Osteocyte (in vitro differentiated cells): ENCODE results near the gene POU3F1. TPM values are rescaled to one million over a fixed set of nuclear protein-coding genes. Genes with fewer than 3 reads are reported as not detected.

ENCODE experiments used
- DNase-seq: peaks from one replicate; pipeline ENCODE4 v3.0.0; 2021; ENCODE audit warnings: mixed read lengths; ENCODE audit not compliant: unreplicated experiment; ENCODE audit errors: extremely low spot score
- H3K27ac Mint-ChIP-seq: one replicate; pipeline ENCODE4 v1.8.0; 2021; ENCODE audit warnings: mild to moderate bottlenecking, mixed read lengths; ENCODE audit not compliant: unreplicated experiment
- H3K27me3 Mint-ChIP-seq: one replicate; pipeline ENCODE4 v1.8.0; 2021; ENCODE audit warnings: mixed read lengths; ENCODE audit not compliant: unreplicated experiment
- H3K36me3 Mint-ChIP-seq: one replicate; pipeline ENCODE4 v1.8.0; 2021; ENCODE audit warnings: mixed read lengths; ENCODE audit not compliant: unreplicated experiment
- H3K4me1 Mint-ChIP-seq: one replicate; pipeline ENCODE4 v1.8.0; 2021; ENCODE audit warnings: mixed read lengths; ENCODE audit not compliant: unreplicated experiment
- H3K4me3 Mint-ChIP-seq: one replicate; pipeline ENCODE4 v1.8.0; 2021; ENCODE audit warnings: mild to moderate bottlenecking, moderate library complexity, mixed read lengths; ENCODE audit not compliant: unreplicated experiment
- H3K9me3 Mint-ChIP-seq: one replicate; pipeline ENCODE4 v1.8.0; 2021; ENCODE audit warnings: mixed read lengths; ENCODE audit not compliant: unreplicated experiment
- total RNA-seq: library from RNA; stranded (reverse); gene quantifications from 2 replicates; pipeline ENCODE4 v1.2.1, GENCODE V29; 2021
- TF ChIP-seq, protein P1 (sequence below): fragments of 200-600 bp; sonication (generic); IDR thresholded peaks from 2 replicates; pipeline ENCODE4 v1.5.0; 2021; ENCODE audit warnings: antibody characterized with exemption, mild to moderate bottlenecking, moderate library complexity

POU3F1 gene
- total RNA-seq, 1 donor from 2014 or later: 1.8 TPM

DNA sequence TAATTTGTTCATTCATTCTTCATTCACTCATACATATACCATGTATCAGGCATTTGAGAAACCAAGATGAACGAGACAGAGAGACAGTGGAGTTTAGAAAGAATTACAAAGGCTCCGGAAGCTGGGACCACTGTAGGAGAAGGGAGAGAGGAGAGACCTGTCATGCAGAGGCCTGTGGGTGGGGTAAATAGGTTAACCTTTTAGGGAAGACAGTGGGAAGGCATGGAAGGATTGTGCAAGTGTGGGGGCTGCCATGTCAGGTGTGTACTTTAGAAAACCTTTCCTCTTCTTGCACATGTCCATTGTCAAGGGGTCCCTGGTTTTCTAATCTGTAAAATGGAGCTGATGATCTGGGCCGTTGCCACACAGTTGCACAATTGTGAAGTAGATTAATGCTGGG lies 44.2 kb upstream of the POU3F1 start:
- peaks cover 52% of the 10 kb centered on the region for H3K27me3 Mint-ChIP-seq
- no peak overlapping the region for H3K27ac Mint-ChIP-seq
- no peaks in the 10 kb centered on the region for H3K36me3 Mint-ChIP-seq
- TF ChIP-seq, protein P1, sequence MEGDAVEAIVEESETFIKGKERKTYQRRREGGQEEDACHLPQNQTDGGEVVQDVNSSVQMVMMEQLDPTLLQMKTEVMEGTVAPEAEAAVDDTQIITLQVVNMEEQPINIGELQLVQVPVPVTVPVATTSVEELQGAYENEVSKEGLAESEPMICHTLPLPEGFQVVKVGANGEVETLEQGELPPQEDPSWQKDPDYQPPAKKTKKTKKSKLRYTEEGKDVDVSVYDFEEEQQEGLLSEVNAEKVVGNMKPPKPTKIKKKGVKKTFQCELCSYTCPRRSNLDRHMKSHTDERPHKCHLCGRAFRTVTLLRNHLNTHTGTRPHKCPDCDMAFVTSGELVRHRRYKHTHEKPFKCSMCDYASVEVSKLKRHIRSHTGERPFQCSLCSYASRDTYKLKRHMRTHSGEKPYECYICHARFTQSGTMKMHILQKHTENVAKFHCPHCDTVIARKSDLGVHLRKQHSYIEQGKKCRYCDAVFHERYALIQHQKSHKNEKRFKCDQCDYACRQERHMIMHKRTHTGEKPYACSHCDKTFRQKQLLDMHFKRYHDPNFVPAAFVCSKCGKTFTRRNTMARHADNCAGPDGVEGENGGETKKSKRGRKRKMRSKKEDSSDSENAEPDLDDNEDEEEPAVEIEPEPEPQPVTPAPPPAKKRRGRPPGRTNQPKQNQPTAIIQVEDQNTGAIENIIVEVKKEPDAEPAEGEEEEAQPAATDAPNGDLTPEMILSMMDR: no peak
- peaks cover 6% of the 10 kb centered on the region for H3K4me1 Mint-ChIP-seq
- no peaks in the 10 kb centered on the region for H3K9me3 Mint-ChIP-seq
- no peak overlapping the region for H3K4me3 Mint-ChIP-seq
- no peak for DNase-seq

DNA sequence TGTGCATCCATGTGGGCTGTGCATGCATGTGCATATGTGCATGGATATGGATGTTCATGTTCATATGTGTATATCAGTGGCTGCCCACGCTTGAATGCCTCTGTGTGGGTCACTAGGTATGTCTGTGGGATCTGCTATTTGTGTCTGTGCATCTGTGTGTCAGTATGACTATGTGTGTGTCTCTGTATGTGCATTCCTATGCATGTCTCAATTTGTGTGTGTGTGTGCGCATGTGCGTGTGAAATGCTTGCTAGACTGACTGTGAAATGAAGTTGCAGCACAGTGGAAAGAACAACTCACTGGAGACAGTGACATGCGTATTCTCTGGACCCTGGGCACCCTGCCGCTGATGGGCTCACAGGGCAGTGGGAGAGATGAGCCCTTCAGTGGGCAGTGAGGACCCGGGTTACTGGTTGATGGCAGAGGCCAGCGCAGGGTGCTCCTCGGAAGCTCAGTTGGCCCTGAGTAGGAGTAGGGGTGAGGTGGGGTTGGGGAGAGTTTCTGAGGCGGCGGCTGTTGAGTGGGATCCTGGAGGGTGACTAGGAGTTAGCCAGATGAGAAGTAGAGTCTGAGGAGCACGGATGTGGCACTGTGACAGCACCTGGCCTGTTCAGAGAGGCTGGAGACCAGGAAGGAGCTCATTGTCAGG lies 43.2 kb upstream of the POU3F1 start:
- TF ChIP-seq, protein P1: no peak
- Mint-ChIP-seq H3K4me1 (peaks cover 7% of the 10 kb centered on the region), H3K27me3 (peaks cover 48% of the 10 kb centered on the region), H3K9me3 (no peaks in the 10 kb centered on the region), H3K36me3 (no peaks in the 10 kb centered on the region), H3K4me3 (no peak overlapping the region), H3K27ac (no peak overlapping the region)
- DNase-seq: no peak

DNA sequence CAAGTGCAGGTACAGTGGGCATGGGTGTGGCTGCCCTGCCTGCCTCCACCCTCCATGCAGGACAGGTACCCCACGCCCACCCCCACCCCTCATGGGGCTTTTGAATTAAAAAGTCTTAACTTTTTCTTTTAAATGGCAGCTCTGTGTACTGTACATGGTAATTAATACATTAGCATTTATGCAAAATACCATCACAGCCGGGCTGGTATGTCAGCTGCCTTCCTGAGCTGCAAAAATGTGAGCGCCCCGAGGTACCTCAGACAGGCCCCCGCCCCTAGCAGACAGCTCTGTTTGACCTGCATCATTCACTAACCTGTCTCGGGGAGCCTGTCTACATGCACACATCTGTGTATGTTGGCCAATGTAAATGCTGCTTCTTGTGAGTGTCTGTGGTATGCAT lies 42.2 kb upstream of the POU3F1 start:
- H3K27me3 Mint-ChIP-seq: peaks cover 40% of the 10 kb centered on the region
- H3K27ac Mint-ChIP-seq: no peak overlapping the region
- peaks cover 7% of the 10 kb centered on the region for H3K4me1 Mint-ChIP-seq
- no peaks in the 10 kb centered on the region for H3K36me3 Mint-ChIP-seq
- no peak overlapping the region for H3K4me3 Mint-ChIP-seq
- H3K9me3 Mint-ChIP-seq: no peaks in the 10 kb centered on the region
- TF ChIP-seq, protein P1: no peak
- no peak for DNase-seq

DNA sequence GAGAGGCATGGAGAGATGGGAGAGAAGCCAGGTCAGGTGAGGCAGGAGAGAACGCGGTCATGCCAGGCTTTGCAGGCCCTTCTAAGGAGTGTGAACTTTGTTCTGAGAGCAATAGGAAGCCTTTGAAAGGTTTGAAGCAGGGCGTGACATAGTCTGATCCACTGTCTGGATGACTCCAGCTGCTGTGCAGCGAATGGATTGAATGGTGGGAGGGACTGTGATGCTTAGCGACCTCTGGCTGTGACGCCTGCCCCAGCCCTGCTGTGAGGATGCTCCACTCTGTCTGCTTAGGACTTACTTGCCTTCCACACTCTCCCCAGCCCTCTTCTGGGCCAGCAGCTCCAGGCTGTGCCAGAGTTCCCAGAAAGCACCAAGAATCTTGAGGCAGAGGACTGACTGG lies 41.8 kb upstream of the POU3F1 start:
- H3K27ac Mint-ChIP-seq: no peak overlapping the region
- no peak overlapping the region for H3K4me3 Mint-ChIP-seq
- H3K4me1 Mint-ChIP-seq: peaks cover 9% of the 10 kb centered on the region
- TF ChIP-seq, protein P1: no peak
- no peaks in the 10 kb centered on the region for H3K36me3 Mint-ChIP-seq
- H3K27me3 Mint-ChIP-seq: peaks cover 35% of the 10 kb centered on the region
- no peak for DNase-seq
- H3K9me3 Mint-ChIP-seq: no peaks in the 10 kb centered on the region

DNA sequence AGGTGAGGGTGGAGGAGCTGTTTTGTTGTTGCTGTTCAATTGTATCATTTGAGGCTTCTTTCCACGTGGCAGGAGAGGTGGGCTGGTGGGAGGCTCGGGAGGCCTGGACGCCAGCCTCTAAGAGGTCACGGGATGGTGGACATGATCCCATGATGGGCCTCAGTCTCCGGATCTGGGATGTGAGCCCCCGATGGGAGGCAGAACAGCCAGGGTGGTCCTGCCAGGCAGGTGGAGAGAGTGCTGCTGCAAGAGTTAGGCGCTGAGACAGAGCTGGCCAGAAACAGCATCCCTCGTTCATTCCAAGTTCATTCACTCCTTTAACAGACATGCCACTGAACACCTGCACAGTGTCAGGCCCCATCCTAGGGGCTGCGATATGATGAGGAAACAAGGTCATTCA lies 41.1 kb upstream of the POU3F1 start:
- TF ChIP-seq, protein P1: no peak
- no peaks in the 10 kb centered on the region for H3K9me3 Mint-ChIP-seq
- H3K36me3 Mint-ChIP-seq: no peaks in the 10 kb centered on the region
- DNase-seq: no peak
- no peak overlapping the region for H3K27ac Mint-ChIP-seq
- peaks cover 31% of the 10 kb centered on the region for H3K27me3 Mint-ChIP-seq
- peaks cover 11% of the 10 kb centered on the region for H3K4me1 Mint-ChIP-seq
- H3K4me3 Mint-ChIP-seq: no peak overlapping the region
